HG03558 (cell line): Measurements from ENCODE around the gene CD164L2.

Experiments used
- ATAC-seq: cut with Tn5 transposase; IDR thresholded peaks from one replicate; pipeline ENCODE4 v1.9.1; 2021; ENCODE audit warnings: moderate number of reproducible peaks; ENCODE audit not compliant: unreplicated experiment; ENCODE audit errors: extremely low read depth

Gene CD164L2

DNA sequence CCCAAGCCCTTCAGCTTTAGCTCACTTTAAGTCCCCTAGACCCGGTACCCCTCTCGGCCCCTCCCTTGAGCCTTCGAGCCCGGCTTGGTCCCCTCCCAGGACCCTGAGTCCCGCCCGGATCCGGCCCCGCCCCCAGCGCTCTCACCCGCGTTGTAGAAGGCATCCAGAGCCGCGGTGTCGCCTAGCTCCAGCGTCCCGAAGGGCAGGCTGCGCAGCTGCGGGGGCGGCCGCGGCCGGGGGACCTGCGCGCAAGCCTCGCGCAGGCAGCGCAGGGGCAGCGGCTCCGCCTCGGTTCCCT, 17.1 kb downstream of the CD164L2 start:
- no peak for ATAC-seq

DNA sequence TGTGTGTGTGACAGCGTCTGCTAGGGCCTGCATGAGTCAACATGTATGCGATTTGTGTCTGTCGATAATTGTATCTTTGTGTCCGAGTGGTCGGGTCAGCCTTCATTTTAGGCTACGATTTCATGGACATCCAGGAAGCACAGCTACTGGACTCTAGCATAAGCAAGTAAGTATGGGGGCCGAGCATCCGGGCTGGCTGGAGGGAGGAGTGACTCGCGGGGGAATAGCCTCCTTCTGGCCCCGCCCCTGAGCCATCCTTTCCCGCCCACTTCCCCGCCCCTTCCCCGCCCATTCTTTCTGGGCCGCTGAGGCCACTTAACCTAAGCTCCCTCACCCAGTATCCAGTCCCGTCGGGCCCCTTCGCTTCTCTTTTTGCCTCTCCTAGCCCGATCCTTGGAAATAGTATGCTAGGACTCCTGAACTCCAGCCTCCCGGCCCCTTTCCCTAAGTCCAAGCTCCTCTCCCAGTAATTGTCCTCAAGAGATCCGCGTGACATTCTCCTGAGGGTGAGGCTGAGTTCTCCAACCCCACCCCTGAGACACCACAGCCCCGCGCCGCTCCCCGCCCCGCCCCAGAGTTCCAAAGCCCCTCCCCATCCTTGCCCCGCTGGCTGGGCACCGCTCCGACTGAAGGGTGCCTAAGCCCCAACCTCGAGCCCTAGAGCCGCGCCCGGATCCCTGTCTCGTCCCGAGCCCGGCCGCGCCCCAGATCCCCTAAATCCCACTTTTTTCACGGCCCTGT, 17.6 kb downstream of the CD164L2 start:
- ATAC-seq, result no peak

DNA sequence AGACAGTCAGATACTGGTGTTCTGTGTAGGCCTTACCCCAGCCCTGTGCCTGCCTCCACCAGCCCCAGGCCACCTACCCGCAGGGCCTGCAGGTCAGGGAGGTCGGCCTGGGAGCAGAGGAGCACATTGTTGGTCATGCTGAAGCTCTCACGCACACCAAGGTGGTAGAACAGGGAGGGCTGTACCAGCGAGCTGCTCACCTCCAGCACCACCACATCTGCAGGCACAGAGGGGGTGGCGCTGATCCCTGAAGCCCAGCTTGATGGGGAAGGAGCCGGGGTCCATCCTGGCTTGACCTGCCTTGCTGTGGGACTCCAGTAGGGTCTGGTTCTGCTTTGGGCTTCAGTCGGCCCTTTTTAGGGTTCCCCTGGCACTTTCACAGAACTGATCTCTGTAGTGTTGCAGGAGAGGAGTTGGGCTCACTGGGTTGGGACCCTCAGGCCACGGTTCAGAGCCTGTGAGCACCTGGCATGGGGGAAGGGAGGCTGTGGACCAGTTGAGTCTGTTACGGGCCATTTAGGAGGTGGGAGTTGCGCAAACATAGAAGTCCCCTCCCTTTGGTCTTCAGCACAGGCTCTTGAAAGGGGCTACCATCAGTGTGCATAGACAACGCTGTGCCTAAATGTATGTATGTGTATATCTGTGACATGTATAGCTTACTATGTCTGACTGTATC, 18.3 kb downstream of the CD164L2 start:
- no peak for ATAC-seq

DNA sequence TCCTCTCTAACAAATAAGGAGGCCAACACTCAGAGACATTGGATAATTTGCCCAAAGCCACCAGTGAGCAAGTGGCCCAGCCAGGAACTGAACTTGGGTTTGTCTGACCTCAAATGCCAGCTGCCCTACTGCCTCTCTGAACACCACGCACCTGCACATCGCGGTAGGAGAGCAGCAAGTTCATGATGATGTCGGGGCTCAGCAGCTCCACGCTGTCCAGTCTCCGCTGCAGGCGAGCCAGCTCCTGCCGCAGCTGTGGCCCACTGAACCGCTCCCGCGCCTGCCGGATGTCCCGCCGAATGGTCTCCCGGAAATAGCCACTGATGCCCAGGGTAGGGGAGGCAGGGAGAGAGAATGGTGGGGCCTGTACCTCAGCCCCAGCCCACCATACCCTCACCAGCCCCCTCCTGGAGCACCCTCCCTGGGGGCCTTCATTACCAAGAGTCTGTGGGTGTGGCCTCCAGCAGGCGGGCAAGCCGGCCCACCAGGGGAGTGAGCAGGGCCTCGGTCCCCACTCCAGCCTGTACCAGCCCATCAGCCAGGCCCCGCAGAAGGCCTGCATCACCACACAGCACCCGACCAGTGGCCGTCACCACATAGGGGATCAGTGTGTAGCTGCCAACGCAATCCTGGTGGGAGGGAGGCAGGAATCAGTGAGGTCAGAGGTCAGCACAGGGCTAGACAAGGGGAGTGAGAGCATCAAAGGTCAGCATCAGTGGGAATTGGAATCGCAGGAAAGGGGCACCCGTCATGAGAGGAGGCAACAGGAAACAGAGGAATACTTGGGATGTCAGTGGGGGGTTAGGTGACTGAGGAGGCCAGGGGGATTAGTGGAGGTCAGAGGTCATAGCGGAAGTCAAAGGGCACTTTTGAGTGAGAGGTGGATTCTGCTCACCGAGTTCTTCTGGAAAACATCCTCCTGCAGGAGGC, 19.1 kb downstream of the CD164L2 start:
- ATAC-seq, result no peak

DNA sequence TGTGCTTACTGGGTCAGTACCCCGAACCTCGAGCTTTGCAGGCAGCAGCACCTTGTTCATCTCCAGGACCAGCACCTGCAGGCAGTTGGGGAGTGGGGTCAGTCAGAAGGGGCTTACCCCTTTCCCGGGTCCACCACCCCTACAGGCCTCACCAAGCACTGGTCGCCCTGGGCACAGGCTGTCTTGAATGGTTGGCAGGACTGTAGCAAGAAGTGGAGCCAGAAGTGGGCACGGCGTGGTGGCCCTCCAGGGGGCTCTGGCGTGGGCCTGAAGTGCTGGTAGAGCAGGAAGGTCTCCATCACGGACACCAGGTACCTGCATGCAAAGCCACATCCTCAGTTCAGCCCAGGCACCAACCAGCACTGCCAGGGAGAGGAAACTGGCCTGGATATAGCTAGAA, 21.6 kb downstream of the CD164L2 start:
- ATAC-seq, result no peak

DNA sequence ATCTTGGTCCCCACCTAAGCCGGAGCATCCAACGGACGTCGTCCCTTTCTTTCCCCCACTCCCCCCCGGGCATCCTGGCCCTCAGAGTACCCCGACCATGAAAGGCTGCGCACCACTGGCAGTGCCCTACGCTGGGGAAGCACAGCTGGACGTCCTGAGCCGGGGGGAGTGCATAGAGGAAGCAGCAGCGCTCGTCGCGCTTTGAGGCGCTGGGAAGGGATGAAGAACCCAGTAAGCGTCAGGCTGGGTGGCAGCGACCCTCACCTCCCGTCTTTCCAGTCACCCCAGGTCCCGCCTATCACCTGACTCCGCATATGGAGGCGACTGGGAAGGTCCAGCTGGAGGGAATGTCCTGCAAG, 22.1 kb downstream of the CD164L2 start:
- no peak for ATAC-seq

DNA sequence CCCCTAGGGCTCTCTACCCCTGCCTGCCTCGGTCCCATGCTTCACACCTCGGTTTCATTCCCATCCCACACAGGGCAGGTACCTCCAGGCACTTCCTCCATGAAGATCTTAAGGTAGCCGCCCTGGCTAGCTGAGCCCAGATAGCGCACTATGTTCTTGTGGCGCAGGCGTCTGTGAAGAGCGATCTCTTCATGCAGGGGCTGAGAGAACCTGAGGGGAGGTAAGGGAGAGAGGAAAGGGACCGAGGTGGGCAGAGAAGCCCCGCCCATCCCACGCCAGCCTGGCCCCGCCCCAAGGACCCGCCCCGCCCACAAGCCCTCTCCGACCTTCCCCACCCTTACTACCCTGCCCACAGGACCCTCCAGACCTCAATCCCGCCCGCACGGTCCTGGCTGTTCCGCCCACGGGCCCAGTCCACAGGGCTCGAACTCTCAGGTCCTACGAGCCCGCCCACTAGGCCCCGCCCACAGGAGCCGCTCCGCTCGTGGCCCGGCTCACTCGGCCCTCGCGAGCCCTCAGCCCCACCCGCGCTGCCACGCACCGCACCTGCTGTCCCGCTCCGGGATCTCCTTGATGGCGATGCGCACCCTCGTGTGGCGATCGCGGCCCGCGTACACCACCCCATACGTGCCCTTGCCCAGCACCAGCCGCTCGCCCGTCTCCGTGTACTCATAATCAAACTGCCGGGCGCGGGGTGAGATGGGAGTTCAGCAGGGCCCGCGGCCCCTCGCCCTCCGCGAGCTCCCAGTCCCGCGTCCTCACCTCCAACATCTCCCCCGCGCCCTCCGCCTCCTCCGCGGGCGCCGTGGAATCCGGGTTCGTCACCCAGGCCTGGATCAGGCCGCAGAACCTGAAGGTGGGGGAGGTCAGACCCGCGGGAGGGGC, 22.7 kb downstream of the CD164L2 start:
- ATAC-seq, result no peak

DNA sequence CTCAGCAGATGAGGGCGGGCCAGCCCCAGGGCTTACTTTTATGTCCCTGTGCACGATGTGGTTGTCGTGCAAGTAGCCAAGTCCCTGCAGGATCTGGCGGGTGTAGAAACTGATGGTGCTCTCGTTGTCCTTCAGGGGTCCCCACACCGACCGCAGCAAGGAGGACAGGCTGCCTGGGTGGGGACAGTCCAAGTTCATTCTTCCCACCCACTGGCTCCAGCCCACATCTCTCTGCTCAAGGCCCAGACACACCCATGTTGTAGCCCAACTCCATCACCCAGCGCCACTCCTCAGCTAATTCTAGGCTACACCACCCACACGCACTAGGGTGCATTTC, 23.3 kb downstream of the CD164L2 start:
- no peak for ATAC-seq

DNA sequence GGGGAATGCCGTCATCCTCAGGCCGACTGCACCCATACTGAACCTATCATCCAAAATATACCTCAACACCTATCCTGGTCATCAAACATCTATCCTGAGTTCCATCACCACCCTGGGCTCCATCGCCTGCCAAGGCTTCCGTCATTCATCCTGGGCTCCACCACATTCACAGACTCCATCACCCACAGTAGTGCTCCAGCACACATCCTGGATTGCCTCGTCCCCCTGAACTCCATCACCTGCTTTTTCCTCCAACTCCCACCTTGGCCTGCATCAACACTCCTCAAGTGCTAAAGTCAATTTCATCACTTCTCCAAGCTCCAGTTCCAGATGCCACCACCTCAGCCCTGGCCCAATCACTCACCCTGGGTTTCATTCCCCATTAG, 24.2 kb downstream of the CD164L2 start:
- no peak for ATAC-seq

DNA sequence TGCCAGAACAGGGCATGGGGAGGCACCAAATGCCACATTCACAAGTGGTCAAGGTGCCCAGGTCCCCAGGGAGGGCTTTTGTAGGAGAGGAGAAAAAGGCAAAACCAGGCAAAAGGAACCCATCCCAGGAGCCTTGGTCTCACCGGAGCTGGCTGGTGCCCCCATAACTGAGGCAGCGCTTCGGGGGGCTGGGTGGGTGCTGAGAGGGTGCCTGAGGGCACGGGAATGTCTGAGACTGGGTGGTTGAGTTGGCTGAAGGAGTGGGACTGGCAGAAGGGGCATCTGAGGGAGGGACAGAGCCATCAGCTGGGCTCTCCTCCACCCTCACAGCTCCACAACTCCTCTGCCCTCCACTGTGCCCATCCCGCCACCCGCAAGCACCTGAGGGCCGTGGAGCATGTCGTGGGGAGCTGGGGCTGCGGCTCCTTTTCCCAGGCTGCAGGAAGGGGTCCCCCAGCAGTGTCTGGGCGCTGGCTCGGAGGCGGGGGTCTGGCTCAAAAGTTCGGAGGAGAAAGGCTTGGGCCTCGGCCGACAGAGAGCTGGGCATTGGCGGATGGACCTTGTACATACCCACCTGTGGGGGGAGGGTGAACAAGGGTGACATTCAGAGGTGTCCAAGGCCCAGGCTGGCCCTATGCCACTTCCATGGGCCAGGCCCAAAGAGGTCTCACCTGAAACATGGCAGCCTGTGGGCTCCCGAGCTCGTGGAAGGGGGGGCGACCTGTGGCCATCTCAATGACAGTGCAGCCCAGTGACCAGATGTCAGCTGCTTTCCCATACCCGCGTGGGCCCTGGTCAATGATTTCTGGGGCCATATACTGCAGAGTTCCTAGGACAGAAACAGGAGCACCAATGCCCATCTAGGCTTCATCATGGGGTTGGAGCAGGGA, 24.9 kb downstream of the CD164L2 start:
- ATAC-seq, result no peak

DNA sequence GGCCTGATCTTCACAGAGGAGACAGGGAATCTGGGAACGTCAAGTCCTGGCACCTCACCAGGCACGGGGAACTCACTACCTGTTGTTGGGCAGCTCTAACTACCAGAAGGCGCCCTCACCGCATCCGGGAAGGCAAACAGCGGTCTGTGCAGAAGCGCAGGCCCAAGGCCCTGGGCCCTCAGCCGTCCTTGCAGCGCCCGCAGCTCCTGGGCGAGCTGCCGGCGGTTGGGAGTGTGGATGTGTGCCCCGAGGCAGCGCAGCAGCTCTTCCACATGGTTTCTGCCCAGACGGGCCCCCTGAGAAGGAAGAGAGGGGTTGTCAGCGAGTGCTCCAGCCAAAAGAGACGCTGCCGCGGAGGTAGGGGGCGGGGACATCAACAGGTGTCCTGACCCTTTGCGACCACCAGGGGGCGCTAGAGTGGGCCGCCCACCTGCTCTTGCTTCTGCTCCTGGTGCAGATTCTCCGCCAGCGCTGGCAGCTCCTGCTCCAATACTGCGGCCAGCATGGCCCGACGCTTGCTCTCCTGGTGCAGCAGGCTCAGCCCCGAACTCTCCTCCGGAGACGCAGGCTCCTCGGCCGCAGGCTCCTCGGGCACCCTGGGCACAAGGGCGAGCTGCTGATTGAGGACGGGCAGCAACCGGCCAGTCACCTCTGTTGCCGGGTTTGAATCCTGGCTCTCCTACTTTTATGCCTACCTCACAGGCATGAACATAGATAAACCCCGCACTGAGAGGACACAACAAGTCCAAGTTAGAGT, 25.7 kb downstream of the CD164L2 start:
- no peak for ATAC-seq

DNA sequence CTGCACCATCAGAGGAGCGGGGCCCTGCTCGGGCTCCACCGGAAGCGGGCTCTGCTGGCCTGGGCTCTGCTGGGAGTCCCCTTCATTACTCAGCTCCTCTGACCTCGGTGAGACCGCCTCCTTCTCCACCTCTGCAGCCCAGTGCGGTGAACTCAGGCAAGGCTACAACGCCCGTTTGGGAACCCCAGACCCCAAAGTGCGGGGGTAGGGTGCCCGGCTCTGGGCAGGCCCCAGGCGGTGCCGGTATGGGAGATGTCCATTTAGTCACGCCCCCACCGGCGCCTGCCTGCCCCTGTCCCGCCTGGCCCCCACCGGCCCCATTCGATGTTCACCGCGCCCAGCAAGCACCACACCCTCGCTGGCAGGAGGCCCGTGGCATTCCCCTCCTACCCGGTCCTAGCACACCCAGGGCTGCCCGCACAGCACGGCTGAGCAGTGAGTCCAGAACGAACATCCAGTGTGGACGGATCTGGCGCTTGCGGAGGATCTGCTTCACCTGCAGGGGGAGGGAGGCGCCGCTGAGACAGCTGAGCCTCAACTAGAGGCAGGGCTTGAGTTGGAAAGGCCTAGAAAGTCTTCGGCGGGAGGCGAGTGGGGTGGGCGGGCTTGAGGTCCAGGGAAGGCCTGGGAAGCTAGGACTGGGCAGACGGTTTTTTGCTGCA, 26.4 kb downstream of the CD164L2 start:
- ATAC-seq, result no peak

DNA sequence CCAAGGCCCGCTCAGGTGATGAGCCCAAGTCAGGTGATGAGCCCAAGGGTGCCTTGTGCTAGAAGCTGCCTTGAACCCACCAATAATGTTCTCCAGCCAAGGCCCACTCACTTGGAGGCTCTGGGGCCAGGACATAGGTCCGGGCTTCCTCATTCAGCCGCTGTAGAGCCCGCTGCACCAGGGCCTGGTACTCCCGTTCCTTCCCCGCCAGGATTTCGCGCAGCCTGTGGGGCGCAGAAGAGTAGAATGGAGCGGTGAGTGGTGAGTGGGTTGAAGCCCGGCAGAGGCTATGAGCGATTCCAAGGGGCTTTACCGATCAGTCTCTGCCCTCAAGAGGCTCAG, 26.9 kb downstream of the CD164L2 start:
- no peak for ATAC-seq

DNA sequence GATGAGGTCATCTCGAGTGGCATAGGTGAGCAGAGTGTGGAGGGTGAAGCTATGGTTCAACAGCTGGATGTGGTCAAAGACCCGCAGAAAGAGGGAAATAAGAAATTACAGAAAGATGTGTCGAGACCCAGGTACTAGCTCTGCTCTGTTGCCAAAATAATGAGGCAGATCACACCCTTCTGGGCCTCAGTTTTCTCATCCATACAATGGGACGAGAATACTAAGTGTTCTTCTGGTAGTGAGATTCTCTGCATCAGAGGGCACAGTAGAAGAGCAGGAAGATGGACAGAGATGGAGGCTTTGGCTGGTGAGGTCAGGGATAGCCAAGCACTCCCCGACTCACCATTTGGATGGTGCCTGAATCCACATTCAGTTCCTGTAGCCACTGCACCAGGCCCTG, 27.4 kb downstream of the CD164L2 start:
- ATAC-seq, result no peak

DNA sequence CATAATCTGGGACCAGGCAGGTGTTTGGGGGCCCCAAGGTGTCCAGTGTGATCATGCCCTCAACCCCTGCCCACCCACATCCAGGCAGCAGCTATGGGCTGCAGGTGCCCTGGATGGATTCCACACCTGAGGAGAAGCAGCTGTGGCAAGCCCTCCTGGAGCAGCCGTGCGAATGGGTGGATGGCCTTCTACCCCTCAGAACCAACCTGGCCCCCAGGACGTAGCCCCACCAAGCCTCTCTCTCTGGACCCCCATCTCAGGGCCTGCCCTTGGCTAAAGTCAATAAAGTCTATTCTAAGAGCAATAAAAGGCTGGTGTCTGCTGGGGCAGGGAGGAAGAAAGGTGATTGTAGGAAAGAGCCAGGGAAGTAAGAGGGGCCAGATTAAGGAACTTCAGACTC, 29.5 kb downstream of the CD164L2 start:
- no peak for ATAC-seq

DNA sequence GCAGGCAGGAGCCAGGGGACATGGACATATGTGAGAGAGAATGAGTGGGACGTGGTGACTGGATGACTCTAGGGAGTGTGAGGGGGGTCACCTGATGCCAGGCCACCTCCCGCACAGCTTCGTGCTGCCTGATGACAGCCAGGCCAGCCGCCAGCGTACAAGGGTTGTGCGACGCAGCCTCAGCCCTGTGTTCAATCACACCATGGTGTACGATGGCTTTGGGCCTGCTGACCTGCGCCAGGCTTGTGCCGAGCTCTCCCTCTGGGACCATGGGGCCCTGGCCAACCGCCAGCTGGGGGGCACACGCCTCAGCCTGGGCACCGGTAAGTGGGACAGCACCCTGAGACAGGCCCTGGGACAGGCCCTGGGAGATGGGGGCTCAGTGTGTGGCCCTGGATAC, 30.0 kb downstream of the CD164L2 start:
- no peak for ATAC-seq

DNA sequence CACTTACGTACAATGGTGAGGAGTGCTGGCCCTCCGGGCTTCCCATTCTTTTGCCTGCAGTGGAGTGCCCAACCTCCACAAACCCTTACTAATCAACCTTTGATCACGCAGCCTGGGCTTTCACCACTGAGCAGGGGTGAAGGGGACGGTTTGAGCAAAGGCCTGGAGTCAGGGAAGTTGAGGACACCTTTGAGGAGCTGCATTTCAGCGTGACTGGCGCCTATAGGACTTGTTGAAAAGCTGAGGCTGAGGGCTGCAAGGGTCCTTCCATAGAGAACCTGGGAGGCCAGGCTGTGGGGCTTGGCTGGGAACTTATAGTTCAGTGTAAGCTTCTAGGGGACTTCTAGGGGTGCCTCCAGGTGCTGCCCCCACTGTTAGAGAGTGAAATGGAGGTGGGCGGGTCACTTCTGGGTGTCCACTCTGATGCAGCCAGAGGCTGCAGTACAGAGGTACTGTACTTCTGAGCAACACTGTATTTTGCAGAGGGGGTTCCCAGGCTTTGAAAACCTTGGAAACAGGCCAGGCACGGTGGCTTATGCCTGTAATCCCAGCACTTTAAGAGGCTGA, 31.5 kb downstream of the CD164L2 start:
- ATAC-seq, result no peak
